Measurements from ENCODE around the gene GANAB. TPM values are rescaled to one million over a fixed set of nuclear protein-coding genes. Genes with fewer than 3 reads are reported as not detected.
A peak's percentile ranks its signal among the peaks of the same experiment; 100 is the strongest.

The GANAB gene
- total and polyA plus RNA-seq, 2 of the 13 experiments (the other 11 are each of a cell fraction or from before 2014, with no cell fraction given) = 99.5 to 234 TPM

DNA sequence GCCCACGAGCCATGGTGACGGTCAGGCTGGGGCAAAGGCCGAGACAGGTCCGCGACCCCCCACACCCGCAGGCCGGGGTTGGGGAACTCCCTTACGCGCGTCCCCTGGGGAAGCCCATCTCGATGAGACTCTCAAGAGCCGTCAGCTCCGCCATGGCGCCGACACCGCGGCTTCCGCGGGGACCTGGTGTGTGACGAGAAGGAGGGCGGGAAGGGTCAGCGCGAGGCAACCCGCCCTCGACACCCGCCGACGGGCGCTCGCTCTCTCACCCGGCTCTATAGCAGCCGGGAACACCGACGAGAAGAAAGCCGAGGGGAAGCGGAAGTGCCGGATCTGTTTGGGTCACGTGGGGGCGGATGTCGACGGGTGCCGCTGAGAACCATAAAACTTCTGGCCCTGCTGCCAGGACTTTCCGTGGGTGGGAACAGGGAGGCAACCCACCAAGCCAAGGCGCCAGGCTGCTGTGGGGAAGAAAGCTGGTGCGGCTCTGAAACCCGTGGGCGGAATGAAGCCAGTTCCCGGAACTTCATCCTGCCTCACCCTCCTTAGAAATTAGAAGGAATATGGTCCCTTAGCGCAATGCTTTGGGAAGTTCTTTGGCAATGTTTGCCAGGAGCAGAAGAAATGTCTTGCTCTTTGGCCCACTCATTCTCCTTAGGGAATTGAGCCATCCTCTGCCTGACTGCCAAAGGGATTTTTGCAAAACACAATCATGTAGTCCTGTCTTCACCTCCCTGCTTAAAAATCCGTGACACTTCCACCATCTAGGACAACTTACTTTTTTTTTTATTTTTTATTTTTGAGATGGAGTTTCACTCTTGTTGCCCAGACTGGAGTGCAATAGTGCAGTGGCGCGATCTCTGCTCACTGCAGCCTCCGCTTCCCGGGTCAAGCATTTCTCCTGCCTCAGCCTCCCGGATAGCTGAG, 32.6 kb upstream of the GANAB start, which contains the start of gene UBXN1 (continued):
- no peak for TF ChIP-seq MAZ (IDR thresholded peaks at IDR 0.05; ENCODE audit: borderline replicate concordance, low read depth, low read length)
- TF ChIP-seq MAZ (CRISPR knock-in tag; IDR thresholded peaks at IDR 0.05; ENCODE audit: low read depth) = peak; percentile 40; the same call in 1 of the 2 replicates
- peak; percentile 56; the same call in 1 of the 2 replicates for TF ChIP-seq ZNF616 (CRISPR knock-in tag; IDR thresholded peaks at IDR 0.05; ENCODE audit: low read depth)
- TF ChIP-seq ZNF136 (CRISPR knock-in tag; IDR thresholded peaks at IDR 0.05; ENCODE audit: low read depth) = no peak
- TF ChIP-seq, protein P1, sequence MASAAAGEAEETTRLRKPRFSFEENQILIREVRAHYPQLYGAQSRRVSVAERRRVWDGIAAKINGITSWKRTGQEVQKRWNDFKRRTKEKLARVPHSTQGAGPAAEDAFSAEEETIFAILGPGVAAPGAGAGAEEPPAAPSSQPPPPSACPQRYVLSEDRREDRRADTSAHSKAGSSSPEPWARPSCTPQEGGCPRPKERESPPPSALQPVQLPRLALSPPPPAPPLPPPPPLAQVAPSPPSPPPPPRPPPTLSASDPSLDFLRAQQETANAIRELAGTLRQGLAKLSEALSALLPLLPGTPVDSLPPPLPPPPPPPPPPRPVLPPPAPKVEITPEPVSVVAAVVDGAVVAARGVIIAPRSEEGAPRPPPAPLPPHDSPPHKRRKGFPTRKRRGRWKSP (CRISPR knock-in tag; IDR thresholded peaks at IDR 0.05) = peak; percentile 80; the same call in 1 of the 2 replicates
- peak; percentile 95 for TF ChIP-seq ELF1 (CRISPR knock-in tag; IDR thresholded peaks at IDR 0.05)
- peak; percentile 75; the same call in 1 of the 2 replicates for TF ChIP-seq CBFB (CRISPR knock-in tag; IDR thresholded peaks at IDR 0.05)
- TF ChIP-seq U2AF2 (IDR thresholded peaks at IDR 0.05; ENCODE audit: low read depth, low read length) = no peak
- TF ChIP-seq, protein P2, sequence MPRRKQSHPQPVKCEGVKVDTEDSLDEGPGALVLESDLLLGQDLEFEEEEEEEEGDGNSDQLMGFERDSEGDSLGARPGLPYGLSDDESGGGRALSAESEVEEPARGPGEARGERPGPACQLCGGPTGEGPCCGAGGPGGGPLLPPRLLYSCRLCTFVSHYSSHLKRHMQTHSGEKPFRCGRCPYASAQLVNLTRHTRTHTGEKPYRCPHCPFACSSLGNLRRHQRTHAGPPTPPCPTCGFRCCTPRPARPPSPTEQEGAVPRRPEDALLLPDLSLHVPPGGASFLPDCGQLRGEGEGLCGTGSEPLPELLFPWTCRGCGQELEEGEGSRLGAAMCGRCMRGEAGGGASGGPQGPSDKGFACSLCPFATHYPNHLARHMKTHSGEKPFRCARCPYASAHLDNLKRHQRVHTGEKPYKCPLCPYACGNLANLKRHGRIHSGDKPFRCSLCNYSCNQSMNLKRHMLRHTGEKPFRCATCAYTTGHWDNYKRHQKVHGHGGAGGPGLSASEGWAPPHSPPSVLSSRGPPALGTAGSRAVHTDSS (CRISPR knock-in tag; conservative IDR thresholded peaks at IDR 0.05) = no peak
- TF ChIP-seq ZNF382 (CRISPR knock-in tag; IDR thresholded peaks at IDR 0.05; ENCODE audit: borderline replicate concordance) = no peak
- peak; percentile 60; the same call in 1 of the 2 replicates for TF ChIP-seq ZSCAN9 (CRISPR knock-in tag; IDR thresholded peaks at IDR 0.05; ENCODE audit: borderline replicate concordance)
- TF ChIP-seq, protein P3, sequence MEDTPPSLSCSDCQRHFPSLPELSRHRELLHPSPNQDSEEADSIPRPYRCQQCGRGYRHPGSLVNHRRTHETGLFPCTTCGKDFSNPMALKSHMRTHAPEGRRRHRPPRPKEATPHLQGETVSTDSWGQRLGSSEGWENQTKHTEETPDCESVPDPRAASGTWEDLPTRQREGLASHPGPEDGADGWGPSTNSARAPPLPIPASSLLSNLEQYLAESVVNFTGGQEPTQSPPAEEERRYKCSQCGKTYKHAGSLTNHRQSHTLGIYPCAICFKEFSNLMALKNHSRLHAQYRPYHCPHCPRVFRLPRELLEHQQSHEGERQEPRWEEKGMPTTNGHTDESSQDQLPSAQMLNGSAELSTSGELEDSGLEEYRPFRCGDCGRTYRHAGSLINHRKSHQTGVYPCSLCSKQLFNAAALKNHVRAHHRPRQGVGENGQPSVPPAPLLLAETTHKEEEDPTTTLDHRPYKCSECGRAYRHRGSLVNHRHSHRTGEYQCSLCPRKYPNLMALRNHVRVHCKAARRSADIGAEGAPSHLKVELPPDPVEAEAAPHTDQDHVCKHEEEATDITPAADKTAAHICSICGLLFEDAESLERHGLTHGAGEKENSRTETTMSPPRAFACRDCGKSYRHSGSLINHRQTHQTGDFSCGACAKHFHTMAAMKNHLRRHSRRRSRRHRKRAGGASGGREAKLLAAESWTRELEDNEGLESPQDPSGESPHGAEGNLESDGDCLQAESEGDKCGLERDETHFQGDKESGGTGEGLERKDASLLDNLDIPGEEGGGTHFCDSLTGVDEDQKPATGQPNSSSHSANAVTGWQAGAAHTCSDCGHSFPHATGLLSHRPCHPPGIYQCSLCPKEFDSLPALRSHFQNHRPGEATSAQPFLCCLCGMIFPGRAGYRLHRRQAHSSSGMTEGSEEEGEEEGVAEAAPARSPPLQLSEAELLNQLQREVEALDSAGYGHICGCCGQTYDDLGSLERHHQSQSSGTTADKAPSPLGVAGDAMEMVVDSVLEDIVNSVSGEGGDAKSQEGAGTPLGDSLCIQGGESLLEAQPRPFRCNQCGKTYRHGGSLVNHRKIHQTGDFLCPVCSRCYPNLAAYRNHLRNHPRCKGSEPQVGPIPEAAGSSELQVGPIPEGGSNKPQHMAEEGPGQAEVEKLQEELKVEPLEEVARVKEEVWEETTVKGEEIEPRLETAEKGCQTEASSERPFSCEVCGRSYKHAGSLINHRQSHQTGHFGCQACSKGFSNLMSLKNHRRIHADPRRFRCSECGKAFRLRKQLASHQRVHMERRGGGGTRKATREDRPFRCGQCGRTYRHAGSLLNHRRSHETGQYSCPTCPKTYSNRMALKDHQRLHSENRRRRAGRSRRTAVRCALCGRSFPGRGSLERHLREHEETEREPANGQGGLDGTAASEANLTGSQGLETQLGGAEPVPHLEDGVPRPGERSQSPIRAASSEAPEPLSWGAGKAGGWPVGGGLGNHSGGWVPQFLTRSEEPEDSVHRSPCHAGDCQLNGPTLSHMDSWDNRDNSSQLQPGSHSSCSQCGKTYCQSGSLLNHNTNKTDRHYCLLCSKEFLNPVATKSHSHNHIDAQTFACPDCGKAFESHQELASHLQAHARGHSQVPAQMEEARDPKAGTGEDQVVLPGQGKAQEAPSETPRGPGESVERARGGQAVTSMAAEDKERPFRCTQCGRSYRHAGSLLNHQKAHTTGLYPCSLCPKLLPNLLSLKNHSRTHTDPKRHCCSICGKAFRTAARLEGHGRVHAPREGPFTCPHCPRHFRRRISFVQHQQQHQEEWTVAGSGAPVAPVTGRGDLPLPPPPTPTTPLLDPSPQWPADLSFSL (CRISPR knock-in tag; IDR thresholded peaks at IDR 0.05) = no peak
- peak; percentile 74 for TF ChIP-seq KLF11 (CRISPR knock-in tag; IDR thresholded peaks at IDR 0.05)
- TF ChIP-seq, protein P4, sequence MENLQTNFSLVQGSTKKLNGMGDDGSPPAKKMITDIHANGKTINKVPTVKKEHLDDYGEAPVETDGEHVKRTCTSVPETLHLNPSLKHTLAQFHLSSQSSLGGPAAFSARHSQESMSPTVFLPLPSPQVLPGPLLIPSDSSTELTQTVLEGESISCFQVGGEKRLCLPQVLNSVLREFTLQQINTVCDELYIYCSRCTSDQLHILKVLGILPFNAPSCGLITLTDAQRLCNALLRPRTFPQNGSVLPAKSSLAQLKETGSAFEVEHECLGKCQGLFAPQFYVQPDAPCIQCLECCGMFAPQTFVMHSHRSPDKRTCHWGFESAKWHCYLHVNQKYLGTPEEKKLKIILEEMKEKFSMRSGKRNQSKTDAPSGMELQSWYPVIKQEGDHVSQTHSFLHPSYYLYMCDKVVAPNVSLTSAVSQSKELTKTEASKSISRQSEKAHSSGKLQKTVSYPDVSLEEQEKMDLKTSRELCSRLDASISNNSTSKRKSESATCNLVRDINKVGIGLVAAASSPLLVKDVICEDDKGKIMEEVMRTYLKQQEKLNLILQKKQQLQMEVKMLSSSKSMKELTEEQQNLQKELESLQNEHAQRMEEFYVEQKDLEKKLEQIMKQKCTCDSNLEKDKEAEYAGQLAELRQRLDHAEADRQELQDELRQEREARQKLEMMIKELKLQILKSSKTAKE (CRISPR knock-in tag; IDR thresholded peaks at IDR 0.05; ENCODE audit: borderline replicate concordance) = no peak
- peak; percentile 76 for TF ChIP-seq ZNF891 (CRISPR knock-in tag; IDR thresholded peaks at IDR 0.05)
- peak; percentile 51 for TF ChIP-seq HNRNPH1 (optimal IDR thresholded peaks at IDR 0.05; ENCODE audit: low read depth, low read length)
- no peak for TF ChIP-seq ZNF562 (CRISPR knock-in tag; IDR thresholded peaks at IDR 0.05; ENCODE audit: borderline replicate concordance)
